ENCODE data around the gene NPTXR.

- TF ChIP-seq CTCF (IDR thresholded peaks at IDR 0.05; ENCODE audit: low read length) (no peak), EZH2 (IDR thresholded peaks at IDR 0.05; ENCODE audit: borderline replicate concordance, low read length) (no peak)
Observed at GRCh38 chr22:38789606-38790005, 54.2 kb downstream of the NPTXR start.
